ENCODE results near the gene ZNRF3.
"Not testable (repeated sequence)": the region's sequence is repeated elsewhere in the genome, so short reads cannot be mapped to it uniquely, and the experiment has no call there.

Gene ZNRF3

GRCh38 chr22:28883917-28884746, 760 bp downstream of the ZNRF3 start:
- in situ Hi-C loops (cut with MboI; ENCODE audit: low sequenced_read_pairs): no loop called here

GRCh38 chr22:28884747-28885350, 1.5 kb downstream of the ZNRF3 start:
- in situ Hi-C loops (cut with MboI; ENCODE audit: low sequenced_read_pairs): no loop called here

GRCh38 chr22:28885939-28886338, 2.6 kb downstream of the ZNRF3 start:
- in situ Hi-C loops (cut with MboI; ENCODE audit: low sequenced_read_pairs): no loop called here

DNA sequence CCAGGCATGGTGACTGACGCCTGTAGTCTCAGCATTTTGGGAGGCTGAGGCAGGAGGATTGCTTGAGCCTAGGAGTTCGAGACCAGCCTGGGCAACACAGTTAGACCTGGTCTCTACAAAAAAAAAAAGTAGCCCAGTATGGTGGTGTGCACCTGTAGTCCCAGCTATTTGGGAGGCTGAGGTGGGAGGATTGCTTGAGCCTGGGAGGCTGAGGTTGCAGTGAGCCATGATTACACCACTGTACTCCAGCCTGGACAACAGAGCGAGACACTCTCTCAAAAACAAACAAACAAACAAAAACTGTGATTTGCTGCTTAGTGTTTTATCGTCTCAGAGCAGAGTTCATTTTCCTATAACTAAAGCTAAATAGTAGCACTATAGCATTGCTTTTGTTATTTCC, 3.3 kb downstream of the ZNRF3 start:
- in situ Hi-C loops (cut with MboI; ENCODE audit: low sequenced_read_pairs): not testable (repeated sequence)

DNA sequence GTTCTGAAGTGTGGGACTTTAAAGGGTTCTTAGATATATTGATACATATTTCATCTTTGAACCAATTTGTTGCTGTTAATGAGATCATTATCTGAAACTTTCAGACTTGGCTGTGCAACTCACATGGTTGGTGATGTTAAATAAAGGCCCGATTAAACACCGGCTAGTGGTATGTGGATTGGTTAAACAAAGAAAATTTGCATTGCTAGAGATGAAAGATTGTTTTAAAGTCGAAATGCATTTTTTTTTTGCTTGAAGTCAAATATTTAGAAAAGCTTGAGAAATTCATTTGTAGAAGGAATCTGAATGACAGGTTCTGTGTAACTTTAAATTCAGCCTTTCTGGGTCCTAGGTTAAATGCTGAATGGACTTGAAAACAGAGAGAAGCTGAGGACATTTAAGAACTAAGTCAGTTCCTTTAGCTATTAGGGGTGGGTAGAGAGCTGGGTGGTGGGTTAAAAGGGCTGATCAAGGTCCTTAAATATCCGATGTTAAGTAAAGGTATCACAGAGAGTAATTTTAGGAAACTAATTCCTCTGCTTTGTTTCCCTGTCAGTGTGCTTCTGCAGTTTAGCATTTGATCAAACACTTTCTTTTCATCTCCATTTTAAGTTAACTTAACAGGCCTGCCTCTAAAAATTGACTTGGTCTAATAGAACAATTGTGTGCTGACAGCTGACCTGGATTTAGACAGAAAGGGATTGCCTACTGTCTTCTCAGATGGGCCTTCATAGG, 4.5 kb downstream of the ZNRF3 start:
- in situ Hi-C loops (cut with MboI; ENCODE audit: low sequenced_read_pairs): no loop called here

- in situ Hi-C loops (cut with MboI; ENCODE audit: low sequenced_read_pairs): no loop called here
These were observed 6.2 kb downstream of the ZNRF3 start for GRCh38 chr22:28889478-28890024.

DNA sequence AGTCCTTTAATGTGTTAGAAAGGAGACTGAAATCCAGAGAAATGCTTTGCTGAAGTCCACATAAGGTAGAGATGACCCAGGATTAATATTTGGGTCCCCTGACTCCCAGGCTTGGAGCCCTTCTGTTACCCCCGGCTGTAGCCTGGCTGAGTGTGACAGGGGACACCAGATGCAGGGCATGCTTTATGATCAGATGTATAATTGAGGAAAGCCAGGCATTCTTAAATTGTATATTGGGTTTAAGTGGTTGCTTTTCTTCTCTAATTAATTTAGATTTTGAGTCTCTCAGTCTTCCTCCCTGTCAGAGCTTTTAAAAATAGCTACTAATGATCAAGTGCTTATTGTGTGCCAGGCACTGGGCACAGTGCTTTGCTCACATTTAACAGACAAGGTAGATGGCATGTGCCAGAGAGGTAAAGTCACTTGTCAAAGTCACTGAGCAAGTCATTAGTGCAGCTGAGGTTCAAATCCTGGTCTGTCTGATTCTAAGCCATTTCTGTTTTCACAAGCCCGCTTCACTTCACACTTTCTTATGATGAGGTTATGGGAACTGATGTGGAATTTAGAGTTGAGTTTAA, 7.9 kb downstream of the ZNRF3 start:
- in situ Hi-C loops (cut with MboI; ENCODE audit: low sequenced_read_pairs): no loop called here

DNA sequence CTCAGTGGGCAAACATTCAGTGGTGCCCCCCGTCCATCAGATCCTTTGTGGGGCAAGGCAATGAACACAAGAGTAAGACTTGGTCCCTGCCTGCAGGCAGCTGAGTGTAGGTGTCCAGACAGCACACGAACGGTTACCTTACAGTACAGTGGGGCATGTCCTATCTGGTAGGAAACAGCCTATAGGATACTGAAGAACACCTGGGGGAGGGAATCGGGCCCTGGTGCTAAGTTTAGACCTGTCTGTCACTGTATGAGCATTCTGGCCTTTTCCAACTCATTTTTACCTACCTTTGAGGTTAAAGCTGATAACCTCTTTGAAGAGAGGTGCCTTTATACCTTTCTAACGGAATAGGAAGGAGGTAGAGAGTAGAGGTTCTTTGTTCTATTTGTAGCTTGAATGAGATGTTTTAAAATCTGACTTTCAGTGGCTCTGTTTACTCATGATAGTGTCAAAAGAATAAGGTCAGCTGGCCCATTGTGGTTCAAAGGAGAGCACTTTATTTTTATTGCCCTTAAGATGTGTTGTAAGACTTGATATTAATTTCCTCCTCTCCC, 8.9 kb downstream of the ZNRF3 start:
- in situ Hi-C loops (cut with MboI; ENCODE audit: low sequenced_read_pairs): no loop called here

DNA sequence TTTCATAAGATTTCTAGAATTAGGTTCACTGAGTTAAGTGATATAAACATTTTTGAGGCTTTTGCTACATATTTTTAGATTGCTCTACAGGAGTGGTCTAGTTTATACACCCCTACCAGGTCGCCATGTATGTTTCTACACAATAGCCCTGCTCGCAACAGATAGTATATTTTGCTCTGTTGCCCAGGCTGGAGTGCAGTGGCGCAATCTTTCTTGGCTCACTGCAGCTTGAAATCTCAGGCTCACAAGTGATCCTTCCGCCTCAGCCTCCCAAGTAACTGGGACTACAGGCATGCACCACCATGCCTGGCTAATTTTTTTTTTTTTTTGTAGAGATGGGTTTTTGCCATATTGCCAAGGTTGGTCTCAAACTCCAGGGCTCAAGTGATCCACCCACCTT, 10.4 kb downstream of the ZNRF3 start:
- in situ Hi-C loops (cut with MboI; ENCODE audit: low sequenced_read_pairs): no loop called here

GRCh38 chr22:28894334-28894733, 11.0 kb downstream of the ZNRF3 start:
- in situ Hi-C loops (cut with MboI; ENCODE audit: low sequenced_read_pairs): no loop called here

DNA sequence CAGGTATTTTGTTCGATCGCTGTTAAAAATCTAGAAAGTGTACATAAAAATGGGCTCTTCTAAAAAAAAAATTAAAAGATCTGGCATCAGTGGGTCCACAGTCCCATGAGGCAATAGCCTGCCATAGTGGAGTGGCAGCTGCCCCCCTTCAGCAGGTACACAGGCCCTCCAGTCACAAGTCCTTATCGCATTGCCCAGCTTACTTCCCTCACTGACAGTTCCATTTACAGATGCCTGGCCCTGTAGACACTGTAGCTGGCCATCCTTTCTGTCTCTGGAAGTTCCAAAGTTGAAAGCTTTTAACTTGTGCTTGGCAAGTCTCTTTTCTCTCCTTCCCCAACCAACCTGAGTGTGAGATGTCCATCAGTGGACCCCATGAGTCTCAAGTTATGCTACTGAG, 11.4 kb downstream of the ZNRF3 start:
- in situ Hi-C loops (cut with MboI; ENCODE audit: low sequenced_read_pairs): no loop called here

GRCh38 chr22:28896611-28897010, 13.2 kb downstream of the ZNRF3 start:
- in situ Hi-C loops (cut with MboI; ENCODE audit: low sequenced_read_pairs): no loop called here

GRCh38 chr22:28898233-28898629, 14.9 kb downstream of the ZNRF3 start:
- in situ Hi-C loops (cut with MboI; ENCODE audit: low sequenced_read_pairs): no loop called here

DNA sequence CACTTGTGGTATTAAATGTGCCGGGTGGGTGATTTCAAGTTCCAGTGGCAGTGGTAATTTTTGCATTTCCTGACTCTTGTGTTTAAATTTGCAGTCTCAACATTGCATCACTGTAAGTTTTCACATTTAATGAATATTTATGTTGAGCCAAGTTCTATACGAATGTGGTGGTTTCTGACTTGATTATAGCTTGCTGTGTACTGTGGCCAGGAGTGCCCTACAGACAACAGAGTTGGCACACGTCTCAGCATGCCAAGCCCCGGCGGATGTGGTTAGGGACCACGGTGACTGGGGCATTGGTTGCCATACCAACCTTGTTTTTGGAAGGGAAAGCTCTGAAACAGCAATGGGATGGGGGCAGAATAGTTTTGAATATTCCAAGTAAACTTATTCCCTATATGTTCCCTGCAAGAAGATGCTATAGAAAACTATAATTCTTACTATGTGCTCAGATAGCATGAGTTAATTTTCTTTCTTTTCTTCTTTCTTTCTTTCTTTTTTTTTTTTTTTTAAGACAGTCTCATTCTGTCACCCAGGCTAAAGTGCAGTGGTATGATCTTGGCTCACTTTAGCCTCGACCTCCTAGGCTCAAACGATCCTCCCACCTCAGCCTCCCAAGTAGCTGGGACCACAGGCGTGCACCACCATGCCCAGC, 16.0 kb downstream of the ZNRF3 start:
- in situ Hi-C loops (cut with MboI; ENCODE audit: low sequenced_read_pairs): no loop called here

DNA sequence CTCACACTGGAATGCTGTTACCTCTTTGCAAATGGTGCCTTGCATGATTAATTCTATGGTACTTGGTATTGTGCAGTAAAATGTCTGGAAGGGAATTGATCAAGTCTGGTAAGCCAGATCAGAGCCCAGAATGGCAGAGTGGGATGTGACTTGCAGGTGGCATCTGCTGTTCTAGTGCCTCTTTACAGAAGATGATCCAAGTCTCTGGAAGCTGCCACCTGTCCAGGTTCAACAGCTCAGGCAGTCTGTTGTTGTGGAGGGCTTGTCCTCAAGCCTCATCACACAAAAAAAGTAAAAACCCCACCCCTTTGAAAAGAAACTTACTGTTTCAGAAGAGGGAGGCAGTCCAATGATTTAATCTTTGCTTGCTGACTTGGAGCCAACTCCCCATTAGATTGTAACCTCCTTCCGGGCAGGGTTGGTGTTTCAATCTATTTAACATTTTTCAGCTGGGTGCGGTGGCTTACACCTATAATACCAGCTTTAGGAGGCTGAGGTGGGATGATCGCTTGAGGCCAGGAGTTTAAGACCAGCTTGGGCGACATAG, 17.1 kb downstream of the ZNRF3 start:
- in situ Hi-C loops (cut with MboI; ENCODE audit: low sequenced_read_pairs): no loop called here

DNA sequence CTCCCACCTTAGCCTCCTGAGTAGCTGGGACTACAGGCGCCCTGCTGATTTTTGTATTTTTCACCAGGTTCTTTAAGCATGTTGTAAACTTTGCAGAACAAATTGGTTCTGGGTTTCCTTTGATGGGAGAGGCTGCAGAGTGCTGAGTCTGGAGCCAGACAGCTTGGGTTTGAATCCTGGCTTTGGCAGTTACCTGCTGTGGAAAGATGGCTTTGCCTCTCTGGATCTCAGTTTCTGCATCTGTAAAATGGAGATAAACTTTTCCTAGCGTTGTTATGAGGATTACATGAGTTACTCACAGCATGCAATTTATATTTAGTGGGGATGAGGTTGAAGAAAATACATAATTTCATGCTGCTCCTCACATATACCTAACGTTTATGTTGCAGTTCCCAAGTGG, 19.1 kb downstream of the ZNRF3 start:
- in situ Hi-C loops (cut with MboI; ENCODE audit: low sequenced_read_pairs): no loop called here

DNA sequence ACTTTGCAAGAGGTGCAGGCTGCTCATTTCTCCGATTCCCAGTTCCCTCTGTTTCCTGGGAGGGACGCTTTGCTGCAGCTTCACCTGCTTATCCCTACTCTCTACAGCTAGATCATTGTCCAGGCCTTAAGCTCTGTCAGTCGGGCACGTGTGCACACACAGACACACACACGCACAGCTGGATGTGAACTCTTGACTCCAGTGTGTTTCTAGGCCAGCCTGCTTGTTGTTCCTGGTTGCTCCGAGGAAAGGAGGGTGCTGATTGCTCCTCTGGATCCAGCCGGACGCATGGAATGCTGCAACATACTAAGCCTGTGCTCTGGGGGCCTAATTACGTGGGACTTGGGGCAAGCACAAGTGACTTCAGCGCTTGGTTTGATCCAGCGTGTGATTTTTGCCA, 19.7 kb downstream of the ZNRF3 start:
- in situ Hi-C loops (cut with MboI; ENCODE audit: low sequenced_read_pairs): no loop called here

DNA sequence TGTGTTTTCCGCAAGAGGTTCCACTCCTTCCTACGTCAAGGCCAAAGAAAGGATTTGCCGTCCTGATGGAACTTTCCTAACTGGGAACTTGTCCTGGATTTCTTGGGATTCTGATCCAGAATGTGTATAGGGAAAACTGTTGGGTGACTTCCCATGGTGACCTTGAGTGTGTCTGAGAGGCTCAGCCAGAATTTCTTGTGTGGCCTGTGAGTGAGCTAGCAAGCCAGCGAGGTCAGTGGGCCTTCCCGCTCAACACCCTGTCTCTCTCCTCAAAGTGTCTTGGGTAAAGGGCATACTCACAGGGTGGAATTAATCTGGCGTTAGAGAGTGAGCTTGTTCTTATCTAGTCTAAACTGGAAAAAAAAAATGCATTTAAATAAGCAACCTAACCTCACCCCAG, 20.4 kb downstream of the ZNRF3 start:
- in situ Hi-C loops (cut with MboI; ENCODE audit: low sequenced_read_pairs): no loop called here

- in situ Hi-C loops (cut with MboI; ENCODE audit: low sequenced_read_pairs): no loop called here
These were observed 21.0 kb downstream of the ZNRF3 start for GRCh38 chr22:28904211-28904896.

All from HL-60/S4 treated with phorbol 12-myristate 13-acetate at 8.2 ng/mL for 4 days and 3 days (cell line).